HG03064 (cell line): ENCODE measurements around the gene ESRRB.
"Not testable (repeated sequence)": the region's sequence is repeated elsewhere in the genome, so short reads cannot be mapped to it uniquely, and the experiment has no call there.

Experiments used
- ATAC-seq: cut with Tn5 transposase; IDR thresholded peaks from one replicate; pipeline ENCODE4 v1.9.1; 2021; ENCODE audit warnings: low read depth; ENCODE audit not compliant: unreplicated experiment

Gene ESRRB

DNA sequence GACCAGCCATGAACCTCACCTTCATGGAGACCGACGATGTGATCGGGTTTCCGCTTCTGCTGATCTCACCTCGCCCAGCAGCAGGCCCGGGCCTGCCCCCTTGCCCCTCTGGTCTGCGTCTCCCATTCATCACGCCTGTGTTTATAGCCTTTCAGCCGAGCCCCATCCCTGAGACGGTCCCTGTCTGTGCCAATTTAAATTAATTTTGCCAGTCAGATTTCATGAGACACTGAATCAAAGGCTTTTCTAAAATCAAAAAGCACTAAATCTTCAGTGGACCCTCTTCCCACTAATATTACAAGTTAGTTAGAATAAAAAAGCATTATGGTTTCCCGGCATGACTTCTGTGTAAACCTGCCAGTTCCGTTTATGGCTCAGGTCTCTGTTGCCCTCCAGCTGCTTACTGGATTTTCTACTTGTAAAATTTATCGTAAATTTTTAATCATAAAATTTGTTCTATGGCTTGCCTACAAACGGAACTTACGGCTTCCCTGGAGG, 155.9 kb downstream of the ESRRB start:
- ATAC-seq: no peak

DNA sequence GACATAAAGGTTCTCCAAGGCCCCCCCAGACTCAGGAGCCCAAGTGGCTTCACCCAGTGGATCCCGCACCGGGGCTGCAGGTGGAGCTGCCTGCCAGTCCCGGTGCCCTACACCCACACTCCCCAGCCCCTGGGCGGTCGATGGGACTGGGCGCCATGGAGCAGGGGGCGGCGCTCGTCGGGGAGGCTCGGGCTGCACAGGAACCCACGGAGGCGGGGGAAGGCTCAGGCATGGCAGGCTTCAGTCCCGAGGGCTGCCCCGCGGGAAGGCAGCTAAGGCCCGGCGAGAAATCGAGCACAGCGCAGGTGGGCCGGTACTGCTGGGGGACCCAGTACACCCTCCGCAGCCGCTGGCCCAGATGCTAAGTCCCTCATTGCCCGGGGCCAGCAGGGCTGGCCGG, 160.7 kb downstream of the ESRRB start:
- not testable (repeated sequence) for ATAC-seq

DNA sequence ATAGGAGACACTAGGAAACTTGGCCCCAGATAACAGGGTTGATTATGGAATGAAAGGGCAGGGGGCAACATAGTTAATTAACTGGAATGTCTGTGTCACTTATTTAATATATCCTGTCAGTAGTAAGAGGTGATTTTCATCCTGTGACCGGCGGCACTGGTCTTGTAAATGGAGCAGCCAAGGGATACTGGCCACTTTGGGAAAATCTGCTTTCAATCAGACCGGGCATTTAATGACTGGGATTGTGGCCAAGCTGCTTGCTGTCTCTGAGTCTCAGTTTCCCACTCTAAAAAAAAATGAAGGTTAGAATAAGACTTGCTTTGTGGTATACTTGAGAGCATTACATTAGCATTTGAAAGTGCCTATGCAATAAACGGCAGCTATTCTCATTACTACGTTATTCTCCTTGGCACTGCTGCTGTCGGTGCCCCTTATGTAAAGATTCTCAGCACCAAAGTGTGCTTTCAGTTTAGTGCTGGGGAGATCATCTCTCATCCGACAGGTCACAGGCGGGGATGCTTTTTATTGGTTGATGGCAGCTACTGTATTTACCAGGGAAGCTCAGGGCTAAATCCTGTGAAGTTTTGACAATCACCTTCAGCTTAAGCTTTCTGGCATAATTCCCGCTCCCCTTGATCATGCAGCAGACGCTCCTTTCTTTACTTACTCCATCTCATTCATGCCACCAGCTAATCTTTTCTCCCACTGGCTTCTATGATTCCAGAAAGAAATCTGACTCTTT, 162.1 kb downstream of the ESRRB start:
- ATAC-seq: no peak

DNA sequence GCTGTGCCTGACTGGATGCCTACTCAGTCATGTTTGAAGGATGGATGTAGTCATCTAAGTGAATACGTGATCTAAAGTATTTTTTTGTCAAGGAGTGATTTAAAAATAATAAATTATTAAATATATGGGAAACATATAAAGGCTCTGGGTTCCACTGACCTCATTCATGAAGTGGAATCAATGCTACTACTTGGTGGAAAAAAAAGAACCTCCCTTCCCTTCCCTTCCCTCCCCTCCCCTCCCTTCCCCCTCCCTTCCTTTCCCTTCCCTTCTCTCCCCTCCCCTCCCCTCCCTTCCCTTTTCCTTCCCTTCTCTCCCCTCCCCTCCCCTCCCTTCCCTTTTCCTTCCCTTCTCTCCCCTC, 162.7 kb downstream of the ESRRB start:
- no peak for ATAC-seq

DNA sequence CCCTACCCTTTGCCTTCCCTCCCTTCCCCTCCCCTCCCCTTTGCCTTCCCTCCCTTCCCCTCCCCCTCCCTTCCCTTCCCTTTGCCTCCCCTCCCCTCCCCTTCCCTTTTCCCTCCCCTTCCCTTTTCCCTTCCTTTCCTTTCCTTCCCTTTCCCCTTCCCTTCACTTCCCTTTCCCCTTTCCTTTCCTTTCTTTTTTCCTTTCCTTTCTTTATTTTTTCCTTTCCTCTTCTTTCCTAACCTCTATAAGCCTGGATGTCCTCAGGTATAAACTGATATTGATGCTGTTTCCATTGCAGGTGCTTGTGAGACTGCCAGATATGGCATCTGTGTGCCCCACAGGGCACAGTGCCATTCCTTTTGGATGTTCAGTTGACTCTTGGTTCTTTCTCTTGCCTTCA, 163.2 kb downstream of the ESRRB start:
- ATAC-seq: no peak

DNA sequence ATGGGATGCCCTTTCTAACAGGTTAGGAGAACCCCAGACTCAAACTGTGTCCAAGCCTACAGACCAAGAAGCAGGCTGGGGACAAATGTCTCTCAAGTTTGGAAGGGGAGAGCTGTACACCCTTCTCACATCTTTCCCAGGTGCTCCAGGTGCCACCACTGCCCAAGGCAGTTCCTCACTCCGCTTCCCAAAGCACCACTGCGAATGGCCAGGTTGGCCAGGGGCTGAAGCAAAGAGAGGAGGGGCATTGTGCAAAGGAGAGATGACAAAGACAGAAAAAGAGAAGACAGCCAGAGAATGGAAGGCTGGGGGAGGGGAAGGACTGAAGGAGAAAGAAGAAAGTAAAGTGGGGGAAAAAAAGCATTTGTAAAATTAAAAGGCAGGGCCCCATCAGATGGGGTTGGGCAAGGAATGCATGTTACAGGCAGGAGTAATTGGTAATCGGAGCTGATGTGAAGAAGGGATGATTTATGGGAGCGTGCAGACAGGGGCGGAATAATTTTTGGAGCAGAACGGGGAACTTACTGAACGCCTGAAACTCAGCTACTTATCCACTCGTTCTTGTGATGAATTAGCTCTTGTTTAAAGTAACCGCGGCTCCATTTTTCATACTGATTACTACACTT, 165.8 kb downstream of the ESRRB start:
- ATAC-seq: no peak

DNA sequence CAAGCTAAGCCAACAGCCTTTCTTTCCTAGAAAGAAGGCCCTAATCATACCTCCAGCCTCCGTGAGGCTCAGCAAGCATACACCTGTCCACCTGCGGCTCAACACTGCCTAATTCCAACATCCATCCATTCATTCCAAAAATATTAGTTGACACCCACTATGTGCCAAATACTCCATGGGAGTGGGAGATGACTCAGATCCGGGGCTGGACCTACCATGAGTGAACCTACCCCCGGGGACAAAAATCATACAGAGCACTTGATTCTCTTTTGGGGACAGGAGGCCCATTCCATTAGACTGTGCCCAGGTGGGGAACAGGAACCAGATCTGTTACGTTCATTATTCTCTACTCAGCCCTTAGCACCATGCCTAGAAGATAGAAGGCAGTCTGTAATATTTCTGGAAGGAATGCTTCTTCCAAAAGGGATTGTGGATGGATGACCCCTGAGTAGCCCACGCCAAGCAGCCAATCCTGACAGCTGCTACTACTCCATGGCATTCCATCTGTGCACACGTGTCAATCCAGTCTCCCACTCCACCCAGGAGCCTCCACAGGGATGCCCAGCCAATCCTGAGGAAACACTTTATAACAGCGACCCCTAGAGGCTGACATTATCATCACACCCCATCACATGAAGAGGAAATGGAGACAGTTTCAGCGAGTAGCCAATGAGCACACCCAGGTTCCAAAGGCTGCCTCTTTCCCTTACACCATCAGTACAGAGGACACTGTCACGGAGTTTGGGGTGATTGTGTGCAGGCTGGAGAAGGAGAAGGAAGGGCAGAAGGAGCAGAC, 170.7 kb downstream of the ESRRB start:
- ATAC-seq: no peak

DNA sequence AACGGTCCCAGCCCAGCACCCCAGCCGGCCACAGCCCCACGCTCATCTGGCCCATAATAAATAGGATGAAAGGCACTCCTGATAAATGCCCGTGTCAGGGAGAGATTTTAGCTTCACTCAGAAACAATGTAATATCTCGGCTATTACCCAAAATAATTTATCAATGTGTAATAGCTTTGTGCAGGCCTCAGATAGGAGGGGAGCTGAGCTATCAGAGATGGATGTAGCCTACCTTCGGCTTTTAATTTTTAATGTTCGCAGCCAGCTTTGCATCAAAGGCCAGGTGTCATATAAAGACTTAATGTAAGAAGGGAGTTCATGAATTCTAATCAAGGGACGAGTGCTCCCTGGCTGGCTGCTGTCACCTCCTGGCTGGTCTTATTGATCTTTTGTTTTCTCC, 171.9 kb downstream of the ESRRB start:
- no peak for ATAC-seq

DNA sequence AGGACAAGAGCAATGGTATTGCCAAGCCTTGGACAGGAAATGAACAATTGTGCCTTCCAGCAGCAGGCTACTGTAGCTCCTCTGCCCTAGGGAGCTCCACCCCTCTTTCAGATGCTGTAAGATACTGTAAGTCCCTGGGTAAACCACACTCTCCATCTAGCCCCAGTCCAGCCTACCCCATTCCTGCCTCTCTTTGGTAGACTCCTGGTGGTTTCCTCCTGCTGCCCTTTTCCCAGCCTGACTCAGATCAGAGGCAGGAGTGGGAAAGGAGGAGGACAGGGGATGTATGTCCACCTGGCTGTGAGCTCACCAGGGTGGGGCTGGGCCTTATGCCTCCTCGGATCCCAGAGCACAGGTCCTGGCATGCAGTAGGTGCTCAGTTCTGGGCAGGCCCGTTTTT, 174.6 kb downstream of the ESRRB start:
- ATAC-seq: no peak

DNA sequence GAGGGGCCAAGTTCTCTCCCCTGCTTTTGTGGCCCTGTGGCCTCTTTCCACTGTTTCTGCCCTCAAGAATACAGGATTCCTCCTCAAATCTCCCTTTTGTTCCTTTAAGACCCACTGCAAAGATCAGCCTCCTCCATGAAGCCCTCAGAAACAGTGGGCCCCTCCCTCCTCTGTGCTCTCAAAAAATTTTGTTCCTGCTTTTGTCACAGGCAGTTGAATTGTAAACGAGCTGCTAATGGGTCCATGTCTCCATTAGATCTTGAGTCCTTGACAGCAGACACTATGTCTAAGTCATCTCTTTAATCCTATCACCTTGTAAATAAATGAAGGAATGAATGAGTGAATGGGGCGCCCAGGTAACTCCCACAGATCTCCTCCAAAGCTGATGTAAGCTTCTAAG, 175.2 kb downstream of the ESRRB start:
- ATAC-seq: no peak
